HL-60 (cell line): ENCODE results near the gene ZP4.

ENCODE experiments used
- CTCF ChIP-seq: IDR thresholded peaks from one replicate; pipeline ENCODE4 v1.5.1; 2011; ENCODE audit warnings: low read length, control low read depth, inconsistent platforms; ENCODE audit not compliant: insufficient read depth
- POLR2AphosphoS5 ChIP-seq: IDR thresholded peaks from 2 replicates; pipeline ENCODE4 v1.6.1; 2012; ENCODE audit warnings: low read depth

GRCh38 chr1:237903961-237904360 lies 13.2 kb upstream of the ZP4 start:
- TF ChIP-seq CTCF (no peak), POLR2AphosphoS5 (no peak)
